ENCODE data around the gene ARHGAP4.

GRCh38 chrX:153875391-153876111 lies 50.5 kb downstream of the ARHGAP4 start:
- no peak for TF ChIP-seq CTCF (IDR thresholded peaks at IDR 0.05)
- TF ChIP-seq ZFX (IDR thresholded peaks at IDR 0.05; ENCODE audit: borderline replicate concordance): no peak
